Left ventricle myocardium inferior (tissue), 1 donor: ENCODE measurements around the gene MED29. TPM values are rescaled to one million over a fixed set of nuclear protein-coding genes. Genes with fewer than 3 reads are reported as not detected.

ENCODE experiments used
- DNase-seq: peaks from one replicate; pipeline ENCODE4 v3.0.0-alpha.2; 2020
- H3K27ac ChIP-seq: fragments of 200-600 bp; replicated peaks from 2 replicates; pipeline ENCODE4 v1.8.0; 2021
- H3K27me3 ChIP-seq: fragments of 200-600 bp; 2 replicates; pipeline ENCODE4 v1.8.0; 2021; ENCODE audit warnings: low read depth
- H3K36me3 ChIP-seq: fragments of 200-600 bp; 2 replicates; pipeline ENCODE4 v1.8.0; 2021
- H3K4me1 ChIP-seq: fragments of 200-600 bp; 2 replicates; pipeline ENCODE4 v1.8.0; 2021
- H3K4me3 ChIP-seq: fragments of 200-600 bp; 2 replicates; pipeline ENCODE4 v1.8.0; 2021; ENCODE audit warnings: mild to moderate bottlenecking, moderate library complexity
- H3K9me3 ChIP-seq: fragments of 200-600 bp; replicated peaks from 2 replicates; pipeline ENCODE4 v1.8.0; 2021
- CTCF ChIP-seq: fragments of 200-600 bp; IDR thresholded peaks from 2 replicates; pipeline ENCODE4 v1.8.0; 2021; ENCODE audit warnings: antibody characterized with exemption, mild to moderate bottlenecking, borderline replicate concordance
- intact Hi-C: fragments of 100-400 bp; cut with micrococcal nuclease; formaldehyde crosslinking; loops from one replicate; pipeline ENCODE4 v1.11.0; 2022
- total RNA-seq: library from RNA; stranded (reverse); fragmentation: NEBNext Ultra II Directional; extraction: Animal tissue kit (Norgen Biotek cat#: 25700); gene quantifications from one replicate; pipeline ENCODE4 v1.2.1, GENCODE V29; 2021
- donor health status: DM: no; HTN: yes; CAD: no; lungs with severe emphysema.

The MED29 gene
- total RNA-seq, 1 donor from 2014 or later: 25.7 TPM

DNA sequence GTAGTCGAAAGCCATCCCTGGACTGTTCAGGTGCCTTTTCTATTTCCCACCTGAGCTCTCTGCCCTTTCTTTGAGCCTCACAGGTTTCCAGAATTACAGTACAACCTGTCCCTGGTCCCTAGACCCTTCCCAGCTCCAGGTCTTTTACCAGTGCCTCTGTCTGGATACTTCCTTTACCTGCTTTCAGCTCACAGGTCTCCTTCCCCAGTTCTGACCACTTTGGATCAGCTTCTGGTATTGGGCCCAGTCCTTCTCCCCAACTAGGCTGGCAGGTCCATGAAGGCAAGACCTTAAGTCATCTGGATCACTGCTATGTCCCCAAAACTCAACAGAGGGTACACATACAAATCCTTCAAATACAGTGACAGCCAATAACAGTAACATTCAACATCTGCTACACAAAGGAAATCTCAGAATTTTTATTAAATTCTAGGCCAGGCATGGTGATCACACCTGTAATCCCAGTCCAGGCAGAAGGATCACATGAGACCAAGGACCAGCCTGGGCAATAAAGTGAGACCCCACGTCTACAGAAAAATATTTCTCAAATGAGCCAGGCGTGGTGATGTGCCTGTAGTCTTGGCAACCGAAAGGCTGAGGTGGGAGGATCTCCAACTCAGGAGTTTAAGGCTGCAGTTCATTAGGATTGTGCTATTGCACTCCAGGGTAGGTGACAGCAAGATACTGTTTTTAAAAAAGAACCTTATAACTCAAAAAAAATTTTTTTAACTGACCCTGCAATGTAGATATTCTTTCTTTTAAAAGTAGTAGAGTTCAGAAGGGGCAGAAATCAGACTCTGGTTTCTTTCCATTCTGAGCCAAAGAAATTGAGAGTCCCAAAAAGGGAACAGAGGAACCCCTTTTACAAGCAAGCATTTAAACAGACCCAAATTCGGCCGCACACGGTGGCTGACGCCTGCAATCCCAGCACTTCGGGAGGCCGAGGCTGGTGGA lies 43.2 kb downstream of the MED29 start:
- no peak for DNase-seq
- Histone ChIP-seq H3K4me1 (peaks cover 44% of the 10 kb centered on the region), H3K9me3 (no peaks in the 10 kb centered on the region), H3K36me3 (peaks cover 32% of the 10 kb centered on the region), H3K27me3 (peaks cover 4% of the 10 kb centered on the region), H3K27ac (peak overlapping the region; percentile 87), H3K4me3 (peak overlapping the region; percentile 96)
- intact Hi-C loops: no loop called here
- TF ChIP-seq CTCF: no peak

DNA sequence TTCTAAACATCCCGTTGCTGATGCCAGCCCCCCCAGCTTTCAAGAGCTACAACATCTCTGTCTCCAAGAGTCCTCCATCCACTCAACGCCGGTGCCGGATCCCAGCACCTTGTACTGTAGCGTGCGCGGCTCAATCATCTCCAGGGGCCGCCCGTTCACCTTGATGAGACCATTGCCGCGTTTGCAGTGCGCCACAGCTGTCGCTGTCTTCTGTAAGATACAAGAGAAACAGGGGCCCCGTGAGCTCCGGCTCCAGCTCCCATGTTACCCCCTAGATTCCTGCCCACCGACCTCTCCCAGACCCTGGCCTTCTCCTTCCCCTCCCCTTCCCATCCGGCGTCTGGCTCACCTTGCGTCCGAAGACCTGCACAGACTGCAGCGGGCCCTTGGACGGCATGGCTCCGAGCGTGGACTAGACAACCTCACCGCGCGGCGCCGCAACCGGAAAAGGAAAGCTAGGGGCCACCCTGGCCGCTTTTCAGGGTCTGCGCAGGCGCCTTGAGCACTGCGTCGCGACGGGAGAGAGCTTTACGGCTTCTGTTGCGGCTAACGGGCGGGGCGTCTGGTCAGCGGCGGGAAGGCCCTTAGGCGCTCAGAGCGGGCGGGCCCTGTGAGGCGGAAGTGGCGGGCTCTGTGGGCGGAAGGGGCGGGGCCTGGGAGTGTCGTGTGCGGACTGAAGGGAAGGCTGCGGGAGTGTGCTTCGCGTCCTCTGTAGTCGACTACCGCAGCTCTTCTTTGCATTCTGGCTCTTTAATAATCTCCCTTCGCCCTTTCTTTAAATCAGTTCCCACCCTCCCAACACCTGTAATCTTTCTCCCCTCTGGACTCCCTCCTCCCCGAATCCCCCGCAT lies 44.5 kb downstream of the MED29 start, which contains the start of gene RPS16:
Gene RPS16 (minus strand): TSS at position 451 of the 851 bp plus-strand sequence. CDS start 54 bp downstream, at position 397.
- Histone ChIP-seq H3K9me3 (no peaks in the 10 kb centered on the region), H3K36me3 (peaks cover 32% of the 10 kb centered on the region), H3K4me3 (peak within 1 kb of the TSS; percentile 96), H3K27me3 (peaks cover 4% of the 10 kb centered on the region), H3K27ac (peak within 1 kb of the TSS; percentile 87), H3K4me1 (peaks cover 45% of the 10 kb centered on the region)
- intact Hi-C loops: no loop called here
- no peak for TF ChIP-seq CTCF
- DNase-seq: peak; percentile 99

DNA sequence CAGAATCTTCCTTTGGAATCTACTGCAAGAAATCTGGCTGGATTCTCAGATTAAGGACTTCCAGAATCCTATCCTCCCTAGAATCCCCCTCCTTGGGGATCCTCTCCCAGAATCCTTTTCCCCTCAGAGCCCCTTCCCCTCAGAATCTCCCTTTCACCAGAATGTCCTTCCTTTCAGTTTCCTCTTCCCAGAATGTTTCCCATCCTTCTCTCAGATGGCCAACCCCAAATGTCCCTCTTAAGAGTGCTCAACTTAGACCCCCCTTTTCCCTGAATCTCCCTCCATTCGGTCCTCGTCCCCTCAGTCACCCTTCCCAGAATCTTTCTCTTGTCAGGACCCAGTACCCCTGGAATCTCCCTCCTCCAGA lies 45.2 kb downstream of the MED29 start:
- TF ChIP-seq CTCF: no peak
- Histone ChIP-seq H3K4me3 (peak overlapping the region; percentile 96), H3K9me3 (no peaks in the 10 kb centered on the region), H3K27ac (peak overlapping the region; percentile 87), H3K27me3 (peaks cover 4% of the 10 kb centered on the region), H3K4me1 (peaks cover 39% of the 10 kb centered on the region), H3K36me3 (peaks cover 32% of the 10 kb centered on the region)
- no peak for DNase-seq
- intact Hi-C loops: no loop called here

GRCh38 chr19:39438270-39438934 lies 47.2 kb downstream of the MED29 start:
- intact Hi-C loops: no loop called here

More at GRCh38 chr19:39438270-39438934, 47.2 kb downstream of the MED29 start:
- no peak for TF ChIP-seq CTCF
- Histone ChIP-seq H3K9me3 (no peaks in the 10 kb centered on the region), H3K27me3 (peaks cover 4% of the 10 kb centered on the region), H3K27ac (no peak overlapping the region), H3K4me1 (peaks cover 36% of the 10 kb centered on the region), H3K36me3 (peaks cover 14% of the 10 kb centered on the region), H3K4me3 (no peak overlapping the region)
- no peak for DNase-seq
